Neural progenitor cell (in vitro differentiated cells): Measurements from ENCODE around the gene TRAF3. TPM values are rescaled to one million over a fixed set of nuclear protein-coding genes. Genes with fewer than 3 reads are reported as not detected.

ENCODE experiments used
- DNase-seq: peaks from one replicate; pipeline ENCODE4 v3.0.0-alpha.2; 2016; ENCODE audit warnings: low spot score
- H2AFZ ChIP-seq: fragments of 200-600 bp; sonication (generic); replicated peaks from 2 replicates; pipeline ENCODE4 v1.6.1; 2016; ENCODE audit warnings: antibody characterized with exemption
- H3F3A ChIP-seq: fragments of 200-600 bp; sonication (generic); 2 replicates; pipeline ENCODE4 v1.6.1; 2016; ENCODE audit warnings: antibody characterized with exemption, low read depth
- H3K27ac ChIP-seq: fragments of 200-600 bp; sonication (generic); 2 replicates; pipeline ENCODE4 v1.5.1; 2016; ENCODE audit warnings: mild to moderate bottlenecking
- H3K27me3 ChIP-seq: fragments of 200-600 bp; sonication (generic); 2 replicates; pipeline ENCODE4 v1.6.1; 2016; ENCODE audit warnings: mild to moderate bottlenecking, moderate library complexity
- H3K36me3 ChIP-seq: fragments of 200-600 bp; sonication (generic); 2 replicates; pipeline ENCODE4 v1.5.1; 2016
- H3K4me1 ChIP-seq: fragments of 200-600 bp; sonication (generic); 2 replicates; pipeline ENCODE4 v1.6.1; 2016; ENCODE audit warnings: mixed run types
- H3K4me2 ChIP-seq: fragments of 200-600 bp; sonication (generic); 2 replicates; pipeline ENCODE4 v1.6.1; 2016
- H3K4me3 ChIP-seq: fragments of 200-600 bp; sonication (generic); 2 replicates; pipeline ENCODE4 v1.5.1; 2016
- H3K79me2 ChIP-seq: fragments of 200-600 bp; sonication (generic); 2 replicates; pipeline ENCODE4 v1.6.1; 2016; ENCODE audit warnings: low read depth
- H3K9ac ChIP-seq: fragments of 200-600 bp; sonication (generic); 2 replicates; pipeline ENCODE4 v1.6.1; 2016
- H3K9me3 ChIP-seq: fragments of 200-600 bp; sonication (generic); 2 replicates; pipeline ENCODE4 v1.5.1; 2016; ENCODE audit warnings: low read depth
- H4K20me1 ChIP-seq: fragments of 200-600 bp; sonication (generic); 2 replicates; pipeline ENCODE4 v1.6.1; 2016; ENCODE audit warnings: low read depth
- H3K27ac Mint-ChIP-seq: 3 replicates; pipeline ENCODE4 v1.8.0; 2021; ENCODE audit warnings: mixed read lengths
- H3K27me3 Mint-ChIP-seq: 2 replicates; pipeline ENCODE4 v1.8.0; 2022; ENCODE audit warnings: low read depth, mild to moderate bottlenecking, inconsistent platforms, moderate library complexity, mixed read lengths; ENCODE audit not compliant: insufficient read depth
- H3K36me3 Mint-ChIP-seq: 3 replicates; pipeline ENCODE4 v1.8.0; 2021; ENCODE audit warnings: mixed read lengths
- H3K4me1 Mint-ChIP-seq: 3 replicates; pipeline ENCODE4 v1.8.0; 2021; ENCODE audit warnings: mixed read lengths
- H3K4me3 Mint-ChIP-seq: 3 replicates; pipeline ENCODE4 v1.8.0; 2021; ENCODE audit warnings: mild to moderate bottlenecking, moderate library complexity, mixed read lengths
- H3K9me3 Mint-ChIP-seq: 3 replicates; pipeline ENCODE4 v1.8.0; 2020; ENCODE audit warnings: mixed read lengths
- EZH2 ChIP-seq: fragments of 200-600 bp; sonication (generic); IDR thresholded peaks from 2 replicates; pipeline ENCODE4 v1.6.1; 2017; ENCODE audit warnings: antibody characterized with exemption, mild to moderate bottlenecking, moderate library complexity
- EZH2phosphoT487 ChIP-seq: fragments of 200-600 bp; sonication (generic); IDR thresholded peaks from 2 replicates; pipeline ENCODE4 v1.6.1; 2017; ENCODE audit warnings: antibody characterized with exemption
- total RNA-seq: library from RNA; depleted of rRNA; stranded (reverse); fragments of >200 nt; gene quantifications from 2 replicates; pipeline ENCODE4 v1.2.3, GENCODE V29; 2015; ENCODE audit warnings: low replicate concordance
- TF ChIP-seq, protein P1 (sequence below): fragments of 200-600 bp; sonication (generic); IDR thresholded peaks from 2 replicates; pipeline ENCODE4 v1.5.1; 2017; ENCODE audit warnings: antibody characterized with exemption, mild to moderate bottlenecking

TRAF3 gene
- total RNA-seq, 1 donor from 2014 or later = 18.1 TPM

DNA sequence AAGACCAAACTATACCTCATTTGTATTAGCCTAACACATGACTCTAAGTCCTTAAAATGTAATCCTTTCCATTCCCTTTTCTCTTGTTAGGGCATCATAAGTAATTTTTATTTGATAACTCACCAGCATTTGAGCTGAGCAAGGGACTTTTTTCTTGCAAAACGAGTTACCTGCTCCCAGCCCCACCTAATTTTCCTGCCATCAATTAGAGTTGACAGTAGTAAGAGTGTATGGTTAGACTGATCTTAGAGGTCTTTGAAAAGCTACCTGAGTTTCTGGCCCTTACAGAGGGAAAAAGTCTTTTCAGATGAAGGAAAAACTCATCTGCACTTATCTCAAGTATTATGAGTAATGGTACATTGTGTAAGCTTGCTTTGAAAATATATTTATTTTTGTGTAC, 111.5 kb downstream of the TRAF3 start:
- Histone ChIP-seq H3K36me3 (no peaks in the 10 kb centered on the region), H3K27ac (no peak overlapping the region), H3K27me3 (no peaks in the 10 kb centered on the region), H3K9ac (no peak overlapping the region), H3K4me2 (no peak overlapping the region), H2AFZ (no peak overlapping the region), H3K79me2 (no peaks in the 10 kb centered on the region), H3K9me3 (no peaks in the 10 kb centered on the region), H4K20me1 (no peaks in the 10 kb centered on the region), H3K4me3 (no peak overlapping the region), H3K4me1 (no peaks in the 10 kb centered on the region), H3F3A (no peaks in the 10 kb centered on the region)
- no peak for DNase-seq
- no peaks in the 10 kb centered on the region for H3K27me3 Mint-ChIP-seq
- TF ChIP-seq, protein P1, sequence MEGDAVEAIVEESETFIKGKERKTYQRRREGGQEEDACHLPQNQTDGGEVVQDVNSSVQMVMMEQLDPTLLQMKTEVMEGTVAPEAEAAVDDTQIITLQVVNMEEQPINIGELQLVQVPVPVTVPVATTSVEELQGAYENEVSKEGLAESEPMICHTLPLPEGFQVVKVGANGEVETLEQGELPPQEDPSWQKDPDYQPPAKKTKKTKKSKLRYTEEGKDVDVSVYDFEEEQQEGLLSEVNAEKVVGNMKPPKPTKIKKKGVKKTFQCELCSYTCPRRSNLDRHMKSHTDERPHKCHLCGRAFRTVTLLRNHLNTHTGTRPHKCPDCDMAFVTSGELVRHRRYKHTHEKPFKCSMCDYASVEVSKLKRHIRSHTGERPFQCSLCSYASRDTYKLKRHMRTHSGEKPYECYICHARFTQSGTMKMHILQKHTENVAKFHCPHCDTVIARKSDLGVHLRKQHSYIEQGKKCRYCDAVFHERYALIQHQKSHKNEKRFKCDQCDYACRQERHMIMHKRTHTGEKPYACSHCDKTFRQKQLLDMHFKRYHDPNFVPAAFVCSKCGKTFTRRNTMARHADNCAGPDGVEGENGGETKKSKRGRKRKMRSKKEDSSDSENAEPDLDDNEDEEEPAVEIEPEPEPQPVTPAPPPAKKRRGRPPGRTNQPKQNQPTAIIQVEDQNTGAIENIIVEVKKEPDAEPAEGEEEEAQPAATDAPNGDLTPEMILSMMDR = no peak
- H3K36me3 Mint-ChIP-seq = peaks cover 12% of the 10 kb centered on the region
- H3K27ac Mint-ChIP-seq = no peak overlapping the region
- no peaks in the 10 kb centered on the region for H3K4me1 Mint-ChIP-seq
- no peak overlapping the region for H3K4me3 Mint-ChIP-seq
- no peaks in the 10 kb centered on the region for H3K9me3 Mint-ChIP-seq

DNA sequence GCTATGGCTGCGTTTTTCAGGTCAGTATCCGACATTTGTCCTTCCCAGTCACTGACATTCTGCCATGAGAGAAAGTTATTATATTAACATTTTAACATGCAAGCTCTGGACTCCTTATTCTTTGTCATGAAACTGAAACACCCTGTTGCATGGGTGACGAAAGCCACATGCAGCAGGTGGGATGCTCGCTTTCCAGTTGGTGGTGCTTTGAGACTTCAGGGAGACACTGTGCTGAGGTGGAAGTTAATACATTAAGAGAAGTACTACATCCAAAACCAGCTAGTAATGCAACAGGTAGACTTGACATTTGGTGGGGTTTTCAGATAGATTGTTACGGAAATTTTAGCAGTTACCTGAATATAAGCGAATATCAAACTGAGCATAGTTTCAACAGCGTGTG, 112.4 kb downstream of the TRAF3 start:
- DNase-seq = no peak
- Histone ChIP-seq H4K20me1 (no peaks in the 10 kb centered on the region), H3K4me2 (no peak overlapping the region), H3K9me3 (no peaks in the 10 kb centered on the region), H3K36me3 (no peaks in the 10 kb centered on the region), H3K79me2 (no peaks in the 10 kb centered on the region), H3K4me1 (no peaks in the 10 kb centered on the region), H3K27ac (no peak overlapping the region), H2AFZ (no peak overlapping the region), H3F3A (no peaks in the 10 kb centered on the region), H3K4me3 (no peak overlapping the region), H3K27me3 (no peaks in the 10 kb centered on the region), H3K9ac (no peak overlapping the region)
- H3K4me3 Mint-ChIP-seq = no peak overlapping the region
- no peaks in the 10 kb centered on the region for H3K9me3 Mint-ChIP-seq
- no peak overlapping the region for H3K27ac Mint-ChIP-seq
- H3K27me3 Mint-ChIP-seq = no peaks in the 10 kb centered on the region
- TF ChIP-seq, protein P1 = no peak
- TF ChIP-seq EZH2 = no peak
- no peak for TF ChIP-seq EZH2phosphoT487
- no peaks in the 10 kb centered on the region for H3K4me1 Mint-ChIP-seq
- peaks cover 8% of the 10 kb centered on the region for H3K36me3 Mint-ChIP-seq

DNA sequence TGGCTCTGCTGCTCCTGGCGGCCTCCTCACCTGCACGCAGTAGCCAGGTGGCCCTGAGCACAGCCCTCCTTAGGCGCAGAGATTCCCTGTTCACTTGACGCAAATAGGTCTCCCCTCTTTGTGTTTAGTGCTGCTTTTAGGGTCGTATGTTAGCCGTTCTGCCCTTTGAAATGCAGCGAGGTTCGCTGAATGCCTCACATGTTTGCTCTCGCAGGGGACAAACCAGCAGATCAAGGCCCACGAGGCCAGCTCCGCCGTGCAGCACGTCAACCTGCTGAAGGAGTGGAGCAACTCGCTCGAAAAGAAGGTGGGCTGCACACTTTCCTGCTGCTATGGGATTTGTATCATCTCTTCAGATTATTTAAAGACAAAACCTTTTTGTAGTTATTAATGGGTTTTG, 113.9 kb downstream of the TRAF3 start:
- no peak overlapping the region for H3K4me2 ChIP-seq
- H3K27me3 Mint-ChIP-seq = no peaks in the 10 kb centered on the region
- no peak overlapping the region for H3K4me3 Mint-ChIP-seq
- H3K9ac ChIP-seq = no peak overlapping the region
- TF ChIP-seq EZH2 (no peak), EZH2phosphoT487 (no peak)
- TF ChIP-seq, protein P1 = no peak
- H3K27ac Mint-ChIP-seq = no peak overlapping the region
- H3F3A ChIP-seq = no peaks in the 10 kb centered on the region
- no peak overlapping the region for H3K27ac ChIP-seq
- H4K20me1 ChIP-seq = no peaks in the 10 kb centered on the region
- H3K9me3 ChIP-seq = no peaks in the 10 kb centered on the region
- DNase-seq = no peak
- no peaks in the 10 kb centered on the region for H3K9me3 Mint-ChIP-seq
- no peaks in the 10 kb centered on the region for H3K79me2 ChIP-seq
- no peaks in the 10 kb centered on the region for H3K36me3 ChIP-seq
- H2AFZ ChIP-seq = no peak overlapping the region
- no peak overlapping the region for H3K4me3 ChIP-seq
- H3K27me3 ChIP-seq = no peaks in the 10 kb centered on the region
- H3K36me3 Mint-ChIP-seq = peaks cover 14% of the 10 kb centered on the region
- H3K4me1 Mint-ChIP-seq = no peaks in the 10 kb centered on the region
- H3K4me1 ChIP-seq = no peaks in the 10 kb centered on the region

DNA sequence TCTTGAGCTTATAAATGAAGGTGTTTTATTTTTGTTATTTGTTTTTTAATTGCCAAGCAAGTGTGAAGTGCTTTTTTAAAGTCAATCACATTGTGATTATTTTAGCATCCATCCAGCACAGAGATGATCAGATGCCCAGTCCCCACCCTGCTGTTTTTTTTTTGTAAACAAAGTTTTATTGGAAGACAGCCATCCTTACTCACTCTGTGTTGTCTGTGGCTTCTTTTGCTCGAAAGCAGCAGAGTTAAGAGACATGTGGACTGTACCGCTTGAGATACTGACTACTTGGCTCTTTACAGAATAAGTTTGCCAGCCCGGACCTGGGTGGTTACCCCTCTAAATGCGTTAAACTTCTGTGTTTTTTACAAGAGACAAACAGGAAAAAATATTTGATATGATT, 114.3 kb downstream of the TRAF3 start:
- TF ChIP-seq EZH2 (no peak), EZH2phosphoT487 (no peak)
- TF ChIP-seq, protein P1 = no peak
- Histone ChIP-seq H3K36me3 (no peaks in the 10 kb centered on the region), H3K4me3 (no peak overlapping the region), H3K79me2 (no peaks in the 10 kb centered on the region), H3K9ac (no peak overlapping the region), H3K9me3 (no peaks in the 10 kb centered on the region), H3K4me1 (no peaks in the 10 kb centered on the region), H3F3A (no peaks in the 10 kb centered on the region), H3K27ac (no peak overlapping the region), H4K20me1 (no peaks in the 10 kb centered on the region), H3K4me2 (no peak overlapping the region), H3K27me3 (no peaks in the 10 kb centered on the region), H2AFZ (no peak overlapping the region)
- DNase-seq = no peak
- Mint-ChIP-seq H3K27me3 (no peaks in the 10 kb centered on the region), H3K27ac (no peak overlapping the region), H3K4me1 (no peaks in the 10 kb centered on the region), H3K4me3 (no peak overlapping the region), H3K36me3 (peaks cover 14% of the 10 kb centered on the region), H3K9me3 (no peaks in the 10 kb centered on the region)
